Frontal cortex (tissue), 4 donors: ENCODE measurements around the gene OR52E6. TPM values are rescaled to one million over a fixed set of nuclear protein-coding genes. Genes with fewer than 3 reads are reported as not detected.

Experiments
- DNase-seq, 2 donors: peaks; one replicate each; pipeline ENCODE4 v3.0.0; 2012; ENCODE audit warnings: low spot score in 2 of 2
- FAIRE-seq: peaks from 2 replicates; lab custom pipeline; 2012; peaks lifted over from hg19 to GRCh38; lab: Jason Lieb, UNC
- total RNA-seq: library from RNA; depleted of rRNA; stranded (reverse); fragments of >200 nt; gene quantifications from one replicate; pipeline ENCODE4 v1.2.3, GENCODE V29; 2014
- donor health status: control.
- donor health status: control.
- donor health status: control.

Gene OR52E6
- total RNA-seq: not detected

DNA sequence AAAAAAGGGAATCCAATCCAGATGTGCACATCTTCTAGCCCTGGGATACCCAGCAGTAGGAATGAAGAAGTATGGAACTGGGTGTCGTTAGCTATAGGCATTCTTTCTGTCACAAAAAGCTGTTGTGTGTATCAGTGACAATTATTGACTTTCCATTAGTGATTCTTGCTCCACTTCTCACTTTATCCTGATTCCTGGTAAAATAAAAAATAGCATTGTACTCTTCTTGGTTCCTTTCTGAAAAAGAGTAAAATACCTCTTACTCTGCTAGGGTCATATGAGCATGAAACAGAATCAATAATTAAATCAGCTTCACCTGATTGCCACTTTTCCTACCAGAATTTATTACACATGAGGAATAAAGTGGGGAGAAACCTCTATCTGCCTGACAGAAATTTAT, at the start of gene OR52E6:
Gene OR52E6, minus strand, starts transcription at position 101 of the 400 bp plus-strand sequence. Its CDS starts 0 bp downstream, at position 101.
- no peak for FAIRE-seq

DNA sequence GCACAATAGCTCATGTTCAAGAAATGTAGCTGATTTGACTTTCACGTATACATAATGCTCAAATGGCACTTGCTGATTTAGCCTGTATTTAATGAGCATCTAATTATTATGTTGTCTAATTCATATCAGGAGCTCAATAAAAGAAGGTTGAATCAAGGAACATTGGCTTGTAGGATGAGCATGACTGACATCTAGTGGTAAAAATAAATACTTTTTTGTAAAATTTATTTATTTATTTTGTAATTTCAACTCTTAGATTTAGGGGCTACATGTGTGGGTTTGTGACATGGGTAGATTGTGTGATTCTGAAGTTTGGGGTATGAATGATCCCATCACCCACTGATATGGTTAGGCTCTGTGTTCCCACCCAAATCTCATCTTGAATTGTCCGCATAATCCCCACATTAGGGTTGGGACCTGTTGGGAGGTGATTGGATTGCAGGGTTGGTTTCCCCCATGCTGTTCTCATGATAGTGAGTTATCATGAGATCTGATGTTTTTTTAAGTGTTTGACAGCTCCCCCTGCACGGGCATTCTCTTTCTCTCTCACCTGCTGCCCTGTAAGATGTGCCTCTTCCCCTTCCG, 49.6 kb upstream of the OR52E6 start:
- no peak for FAIRE-seq

More for the DNA sequence above, at the start of gene OR52E6:
- no peak for DNase-seq

DNA sequence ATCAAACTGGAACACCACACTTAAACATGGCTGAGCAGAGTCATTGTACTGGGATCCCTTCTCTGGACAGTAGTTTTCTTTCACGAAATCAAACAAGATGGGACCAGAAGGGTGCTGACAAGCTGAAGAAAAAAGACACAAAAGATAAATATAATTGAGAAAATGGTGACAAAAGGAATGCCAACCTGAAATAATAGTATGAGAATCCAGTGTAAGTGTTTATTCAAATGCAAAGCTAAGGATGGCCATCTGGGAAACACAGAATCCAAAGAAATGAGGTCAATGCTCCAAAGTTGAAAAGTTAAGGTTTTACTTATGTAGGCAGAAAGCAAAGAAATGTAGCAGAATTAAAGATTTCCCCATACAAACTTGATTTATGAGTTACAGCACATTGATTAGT, 46.0 kb upstream of the OR52E6 start:
- no peak for FAIRE-seq
- DNase-seq: no peak

More for the DNA sequence above, 49.6 kb upstream of the OR52E6 start:
- DNase-seq: no peak

DNA sequence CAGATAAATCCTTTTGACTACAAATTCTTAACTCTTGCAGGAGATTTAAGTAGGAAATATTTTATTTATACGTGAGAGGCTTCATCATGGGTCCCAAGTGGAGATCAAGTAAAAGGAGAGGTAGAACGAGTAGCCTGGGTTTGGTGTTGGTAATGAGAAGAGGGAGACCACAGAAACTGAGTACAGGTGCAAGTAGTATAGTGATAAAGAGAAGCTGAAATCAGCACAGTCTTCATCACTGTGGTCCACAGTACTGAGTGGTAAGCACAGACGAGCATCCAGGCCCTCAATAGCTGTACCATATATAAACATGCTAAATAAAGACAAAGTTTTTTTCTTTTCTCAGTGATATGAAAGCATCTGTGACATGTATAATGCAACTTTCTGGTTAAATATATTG, 45.5 kb upstream of the OR52E6 start:
- DNase-seq (no peak), FAIRE-seq (no peak)

DNA sequence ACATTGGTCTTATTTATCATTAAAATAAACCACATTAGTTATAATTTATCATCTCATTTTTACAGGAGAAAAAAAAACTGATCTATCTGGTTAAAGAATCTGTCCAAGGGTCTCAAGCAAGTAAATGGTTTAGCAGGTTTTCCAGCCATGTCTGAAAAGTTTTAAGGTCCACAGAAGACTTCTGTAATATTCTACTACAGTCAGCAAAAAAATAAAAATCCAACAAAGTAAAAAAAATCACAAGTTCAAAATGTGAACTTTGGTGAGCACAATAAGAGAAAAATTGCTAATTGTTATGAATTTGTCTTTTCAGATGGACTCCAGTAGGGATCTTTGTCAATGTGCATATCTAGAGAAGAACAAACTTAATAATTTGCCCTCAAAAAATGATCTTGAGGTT, 40.1 kb upstream of the OR52E6 start:
- no peak for FAIRE-seq
- DNase-seq: no peak

DNA sequence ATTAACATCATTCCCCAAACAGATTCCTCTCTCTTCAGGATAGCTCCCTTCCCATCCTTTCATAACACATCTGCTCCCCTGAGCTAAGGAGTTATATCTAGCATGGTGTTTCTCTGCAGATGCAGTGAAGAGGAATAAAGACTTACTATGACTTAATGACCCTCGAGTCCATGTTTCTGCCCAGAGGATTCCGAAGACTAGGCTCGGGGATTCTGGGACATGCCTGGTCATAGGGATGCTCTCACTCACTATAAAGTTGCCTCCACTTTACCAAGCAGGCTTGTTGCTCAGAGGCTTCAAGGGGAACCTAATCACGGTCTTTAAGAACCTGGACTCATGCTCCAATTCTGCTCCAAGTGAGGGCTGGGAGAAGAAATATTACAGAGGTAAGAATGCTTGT, 38.6 kb upstream of the OR52E6 start, which contains the start of gene OR52E4:
Gene OR52E4, plus strand, starts transcription at position 301 of the 400 bp plus-strand sequence. CDS start 3,664 bp downstream, outside the sequence.
- DNase-seq (no peak), FAIRE-seq (no peak)

DNA sequence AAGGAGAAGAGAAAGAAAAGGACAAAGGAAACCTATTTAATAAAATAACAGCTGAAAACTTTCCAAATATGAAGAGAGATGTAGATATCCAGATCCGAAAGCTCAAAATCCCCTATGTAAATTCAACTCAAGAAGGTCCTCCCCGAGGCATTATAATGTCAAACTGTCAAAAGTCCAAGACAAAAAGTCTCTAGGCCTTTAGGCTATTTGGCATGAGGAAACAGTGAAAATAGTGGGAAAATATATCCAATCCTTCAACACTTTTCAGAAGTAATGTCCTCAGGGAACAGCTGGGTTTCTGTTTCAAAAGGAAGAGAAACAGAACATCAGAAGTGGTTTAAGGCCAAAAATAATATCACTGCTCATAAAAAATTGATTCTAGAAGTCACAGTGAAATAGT, 36.9 kb upstream of the OR52E6 start:
- no peak for DNase-seq
- no peak for FAIRE-seq

DNA sequence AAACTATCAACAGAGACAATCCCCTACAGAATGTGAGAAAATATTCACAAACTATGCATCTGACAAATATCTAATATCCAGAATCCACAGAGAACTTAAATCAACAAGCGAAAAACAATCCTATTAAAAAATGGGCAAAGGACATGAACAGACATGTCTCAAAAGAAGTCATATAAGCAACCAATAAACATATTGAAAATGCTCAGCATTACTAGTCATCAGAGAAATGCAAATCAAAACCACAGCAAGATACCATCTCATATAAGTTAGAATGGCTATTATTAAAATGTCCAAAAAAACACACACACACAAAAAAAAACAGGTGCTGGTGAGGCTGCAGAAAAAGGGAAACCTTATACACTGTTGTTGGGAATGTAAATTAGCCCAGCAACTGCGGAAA, 24.1 kb upstream of the OR52E6 start:
- FAIRE-seq (peak; percentile 17), DNase-seq (no peak)

DNA sequence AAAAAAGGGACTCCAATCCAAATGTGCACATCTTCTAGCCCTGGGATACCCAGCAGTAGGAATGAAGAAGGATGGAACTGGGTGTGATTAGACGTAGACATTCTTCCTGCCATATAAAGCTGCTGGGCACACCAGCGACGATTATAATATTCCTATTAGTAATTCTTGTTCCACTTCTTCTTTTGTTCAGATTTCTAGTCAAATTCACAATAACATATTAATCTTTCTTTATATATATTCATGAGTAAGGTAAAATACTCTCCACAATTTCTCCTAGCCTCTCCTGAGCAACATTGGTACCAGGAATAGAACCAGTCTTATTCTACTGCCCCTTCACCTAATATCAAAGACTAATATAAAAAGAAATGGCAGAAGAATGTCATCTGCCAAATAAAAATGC, 15.9 kb upstream of the OR52E6 start, which contains the start of gene OR52E8:
Gene OR52E8, minus strand, starts transcription at position 101 of the 400 bp plus-strand sequence. Its CDS starts 0 bp downstream, at position 101.
- DNase-seq (no peak), FAIRE-seq (no peak)

DNA sequence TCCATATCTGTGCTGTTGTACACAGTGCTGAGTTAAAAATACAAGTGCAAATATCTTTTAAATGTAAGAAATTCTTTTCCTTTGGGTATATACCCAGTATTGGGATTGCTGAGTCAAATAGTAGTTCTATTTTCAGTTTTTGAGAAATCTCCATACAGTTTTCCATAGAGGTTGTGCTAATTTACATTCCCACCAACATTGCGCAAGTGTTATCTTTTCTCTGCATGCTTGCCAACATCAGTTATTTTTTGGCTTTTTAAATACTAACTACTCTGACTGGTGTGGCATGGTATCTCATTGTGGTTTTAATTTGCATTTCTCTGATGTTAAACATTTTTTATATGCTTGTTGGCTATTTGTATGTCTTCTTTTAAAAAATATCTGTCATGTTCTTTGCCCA, 9.3 kb upstream of the OR52E6 start:
- FAIRE-seq: no peak
- DNase-seq: no peak

DNA sequence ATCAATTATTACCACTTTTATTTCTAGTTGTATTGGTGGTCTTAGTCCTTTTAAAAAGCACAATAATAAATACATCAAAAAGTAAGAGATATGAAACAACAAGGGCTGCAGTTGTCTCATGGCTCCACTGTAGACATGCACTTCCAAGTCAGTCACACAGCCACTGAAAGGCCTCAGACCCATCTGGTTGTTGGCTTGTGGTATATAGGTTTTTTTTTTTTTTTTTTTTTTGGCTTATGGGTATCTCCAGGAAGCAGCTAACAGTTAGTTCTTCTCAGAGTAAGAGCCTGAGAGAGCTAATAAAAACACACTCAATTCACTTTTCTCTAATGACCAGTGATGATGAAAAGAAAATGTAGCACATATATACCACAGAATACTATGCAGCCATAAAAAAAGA, 6.0 kb upstream of the OR52E6 start:
- FAIRE-seq (no peak), DNase-seq (no peak)

DNA sequence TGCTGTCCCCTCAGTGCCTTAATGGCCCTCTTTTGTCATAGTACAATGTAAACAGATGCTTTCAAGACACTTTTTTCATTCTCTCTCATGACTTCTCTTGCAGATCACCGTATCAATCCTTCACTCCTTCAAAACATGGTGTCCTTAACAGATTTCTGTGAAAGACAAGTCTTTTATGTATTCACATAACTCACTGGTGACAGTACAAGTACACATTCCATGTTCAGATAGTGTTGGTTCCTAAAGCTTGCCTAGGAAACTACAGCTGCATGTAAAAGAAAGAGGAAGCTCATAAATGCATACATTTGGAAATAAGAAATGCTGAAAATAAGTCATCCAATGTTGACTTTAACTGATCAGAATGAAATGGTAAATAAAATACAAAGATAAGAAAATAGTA, 5.0 kb upstream of the OR52E6 start:
- FAIRE-seq: no peak
- no peak for DNase-seq

DNA sequence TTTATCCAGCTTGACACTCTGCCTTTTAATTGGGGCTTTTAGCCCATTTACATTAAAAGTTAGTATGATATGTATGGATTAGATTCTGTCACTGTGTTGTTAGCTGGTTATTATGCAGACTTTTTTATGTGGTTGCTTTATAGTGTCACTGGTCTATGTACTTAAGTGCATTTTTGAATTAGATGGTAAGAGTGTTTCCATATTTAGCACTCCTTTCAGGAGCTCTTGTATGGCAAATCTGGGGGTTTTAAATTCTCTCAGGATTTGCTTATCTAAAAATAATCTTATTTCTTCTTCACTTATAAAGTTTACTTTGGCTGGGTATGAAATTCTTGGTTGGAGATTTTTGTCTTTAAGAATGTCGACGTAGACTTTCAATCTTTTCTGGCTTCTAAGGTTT, 4.0 kb downstream of the OR52E6 start:
- no peak for FAIRE-seq
- no peak for DNase-seq

DNA sequence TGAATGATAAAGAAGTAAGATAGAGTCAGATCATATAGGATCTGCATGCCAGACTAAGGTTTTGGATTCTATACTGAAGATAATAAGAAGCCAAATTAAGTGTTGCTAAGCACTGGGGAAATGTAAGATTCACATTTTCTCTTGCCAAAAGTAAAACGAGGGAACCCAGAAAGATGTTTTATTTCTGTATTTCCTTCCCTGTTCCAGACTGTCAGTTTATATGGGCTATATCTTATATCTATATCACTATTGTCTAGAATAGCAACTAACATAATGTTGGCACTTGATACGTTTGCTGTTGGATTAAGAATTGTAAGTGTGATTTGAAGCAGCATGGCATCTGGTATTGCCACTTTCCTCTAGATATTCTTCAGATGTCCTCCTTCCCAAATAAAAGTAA, 8.3 kb downstream of the OR52E6 start:
- FAIRE-seq (no peak), DNase-seq (no peak)

DNA sequence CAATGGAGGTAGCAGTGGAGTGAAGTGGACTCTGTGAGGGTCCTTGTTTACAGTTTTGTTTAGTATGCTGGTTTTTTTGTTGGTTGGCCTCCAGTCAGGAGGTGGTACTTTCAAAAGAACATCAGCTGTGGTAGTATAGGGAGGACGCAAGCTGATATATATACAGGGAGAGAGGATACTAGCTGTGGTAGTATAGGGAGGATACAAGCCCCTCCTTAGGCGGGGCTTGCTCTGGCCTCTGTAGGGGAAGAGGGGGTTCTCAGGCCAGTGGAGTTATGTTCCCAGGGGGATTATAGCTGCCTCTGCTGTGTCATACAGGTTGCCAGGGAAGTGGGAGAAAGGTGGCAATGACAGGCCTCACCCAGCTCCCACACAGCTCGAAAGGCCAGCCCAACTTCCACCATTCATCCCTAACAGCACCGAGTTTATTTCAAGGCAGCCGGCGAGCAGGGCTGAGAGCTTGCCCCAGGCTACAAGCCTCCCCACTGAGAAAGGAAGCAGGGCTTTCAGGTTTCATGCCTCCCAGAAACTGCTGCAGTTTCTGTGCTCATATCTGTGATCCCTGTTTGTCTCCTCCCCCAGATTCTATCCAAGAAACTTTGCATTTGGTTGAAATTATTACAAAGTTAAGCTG, 10.4 kb downstream of the OR52E6 start:
- FAIRE-seq: no peak

DNA sequence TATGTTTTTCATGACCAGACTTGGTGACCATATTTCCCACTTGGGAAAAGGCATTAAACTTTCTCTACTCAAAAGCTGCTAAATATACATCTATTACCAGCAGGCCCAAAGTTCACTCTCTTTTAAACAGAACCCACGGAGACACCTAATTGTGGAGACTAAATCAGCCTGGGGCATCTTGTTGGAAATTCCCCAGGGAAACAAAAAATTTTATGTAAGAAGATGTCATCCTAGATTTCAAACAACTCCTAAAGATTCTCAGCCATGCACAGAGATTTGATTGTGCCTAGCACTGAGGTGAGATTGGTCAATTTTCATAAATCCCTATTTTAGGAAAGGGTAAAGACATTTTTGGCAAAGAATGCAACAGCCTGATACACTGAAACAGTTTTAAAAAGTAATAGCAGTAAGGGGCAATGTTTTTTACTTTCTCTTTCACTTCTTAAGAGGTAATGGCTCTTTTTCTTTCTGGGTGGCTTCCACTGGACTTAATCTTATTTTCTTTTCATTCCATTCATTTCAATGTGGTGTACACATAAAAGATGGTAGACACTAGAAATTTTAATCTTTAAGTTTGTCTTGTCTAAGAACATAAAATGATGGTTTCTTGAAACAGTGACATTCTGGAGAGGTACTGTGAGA, 23.3 kb downstream of the OR52E6 start:
- no peak for FAIRE-seq
- DNase-seq: no peak

More for the DNA sequence above, 10.4 kb downstream of the OR52E6 start:
- DNase-seq: no peak

DNA sequence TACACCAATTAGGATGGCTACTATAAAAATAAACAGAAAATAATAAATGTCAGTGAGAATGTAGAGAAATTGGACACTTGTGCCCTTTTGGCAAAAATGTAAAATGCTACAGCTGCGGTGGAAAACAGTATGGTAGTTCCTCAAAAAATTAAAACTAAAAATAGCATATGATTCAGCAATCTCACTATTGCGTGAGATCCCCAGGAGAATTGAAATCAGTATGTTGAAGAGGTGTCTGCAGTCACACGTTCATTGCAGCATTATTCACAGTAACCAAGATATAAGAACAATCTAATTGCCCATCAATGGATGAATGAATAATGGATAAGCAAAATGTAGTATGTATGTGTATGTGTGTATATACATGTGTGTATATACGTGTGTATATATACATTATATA, 26.2 kb downstream of the OR52E6 start:
- DNase-seq (no peak), FAIRE-seq (no peak)

DNA sequence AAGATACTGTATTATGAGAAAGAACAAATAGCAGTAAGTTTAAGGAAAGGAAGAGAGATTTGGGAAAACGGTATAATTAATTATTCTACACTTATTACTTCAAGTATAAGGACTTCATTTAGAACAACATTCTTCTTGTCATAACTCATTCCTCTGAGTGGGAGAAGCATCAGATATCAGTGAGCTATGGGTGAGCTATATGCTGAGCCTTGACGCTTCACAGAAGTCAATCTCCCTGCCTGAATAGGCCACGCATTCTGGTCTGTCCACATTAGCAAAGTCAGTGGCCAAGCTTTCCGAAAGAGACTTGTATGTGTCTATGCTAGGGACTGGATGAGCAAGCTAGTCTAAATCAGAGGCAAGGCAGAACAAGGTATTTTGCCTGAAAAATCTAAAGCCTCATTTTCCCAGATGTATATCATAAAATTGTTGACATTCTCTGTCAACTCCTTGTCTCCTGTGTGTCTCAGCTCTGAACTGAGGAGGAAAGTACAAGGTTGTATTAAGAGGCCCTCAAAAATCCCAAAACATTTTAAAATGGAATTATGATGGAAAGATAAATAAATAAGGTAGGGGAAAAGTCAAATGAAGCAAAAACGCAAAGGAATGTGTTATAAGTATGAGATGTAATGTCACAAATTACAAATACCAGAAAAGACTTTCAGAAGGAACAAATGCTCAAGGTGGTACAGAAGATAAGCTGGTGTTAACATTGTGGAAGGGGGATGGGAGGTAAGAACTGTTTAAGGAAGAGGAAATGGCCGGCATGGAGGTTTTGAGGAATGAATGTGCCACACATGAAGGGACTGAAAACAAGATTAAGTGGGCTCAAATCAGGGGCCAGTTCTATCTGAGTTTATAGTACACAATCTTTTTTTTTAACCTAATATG, 31.5 kb downstream of the OR52E6 start:
- DNase-seq (no peak), FAIRE-seq (no peak)

DNA sequence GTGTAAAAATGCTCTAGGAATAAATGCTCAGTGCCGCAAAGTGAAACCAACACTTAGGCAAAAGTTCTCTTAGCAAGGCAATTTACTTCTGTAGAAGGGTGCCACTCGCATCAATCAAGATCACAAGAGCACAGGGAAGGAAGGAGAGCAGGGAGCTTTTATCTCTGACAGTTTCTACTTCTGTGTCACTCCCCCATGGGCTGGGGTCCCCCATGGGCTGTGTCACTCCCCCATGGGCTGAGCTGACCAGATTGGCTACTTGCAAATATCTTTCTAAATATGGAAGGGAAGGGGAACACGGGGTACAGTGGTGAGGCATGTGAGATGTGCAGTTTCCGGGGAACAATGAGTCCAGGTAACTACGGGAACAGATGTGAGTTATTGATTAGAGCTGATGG, 32.6 kb downstream of the OR52E6 start:
- FAIRE-seq: no peak
- no peak for DNase-seq

DNA sequence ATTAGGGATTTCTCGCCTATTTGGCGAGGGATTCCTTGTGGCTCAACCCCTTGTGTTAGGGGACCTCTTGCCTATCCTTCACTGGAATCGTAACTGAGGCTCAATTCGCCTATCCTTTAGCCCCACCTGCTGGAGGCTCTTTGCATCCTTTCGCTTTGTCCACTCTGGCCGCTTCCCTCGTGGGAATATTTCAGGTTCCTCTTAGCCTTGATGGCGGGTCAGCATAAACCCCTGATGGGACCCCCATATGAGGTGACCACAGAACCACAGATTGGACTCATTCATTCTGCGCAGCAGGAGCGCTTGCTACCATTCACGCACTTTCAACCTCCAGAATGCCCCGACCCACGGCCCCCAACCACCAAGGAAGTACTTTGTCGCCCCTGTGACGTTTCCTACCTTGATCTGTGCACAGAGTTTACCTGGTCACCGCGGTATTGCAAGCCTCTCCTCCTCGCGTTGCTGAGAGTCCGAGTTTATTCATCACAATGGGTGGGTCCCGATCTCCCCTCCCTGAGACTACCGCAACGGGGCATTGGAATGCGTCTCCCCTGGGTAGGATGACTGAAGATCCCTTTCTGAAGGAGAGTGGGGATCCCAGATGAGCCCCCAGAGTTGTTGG, 33.1 kb downstream of the OR52E6 start, which contains the start of gene OR52N2:
Gene OR52N2, plus strand, starts transcription at position 425 of the 622 bp plus-strand sequence. CDS start 11,412 bp downstream, outside the sequence.
- DNase-seq (peak in 1 of 2 donors; percentile 6), FAIRE-seq (no peak)
